Measurements from ENCODE around the gene TNFRSF21. TPM values are rescaled to one million over a fixed set of nuclear protein-coding genes. Genes with fewer than 3 reads are reported as not detected.

Gene TNFRSF21
- total and polyA plus RNA-seq, 2 of the 8 experiments (the other 6 are each of a cell fraction or from before 2014, with no cell fraction given) = 16.4 to 52.7 TPM

DNA sequence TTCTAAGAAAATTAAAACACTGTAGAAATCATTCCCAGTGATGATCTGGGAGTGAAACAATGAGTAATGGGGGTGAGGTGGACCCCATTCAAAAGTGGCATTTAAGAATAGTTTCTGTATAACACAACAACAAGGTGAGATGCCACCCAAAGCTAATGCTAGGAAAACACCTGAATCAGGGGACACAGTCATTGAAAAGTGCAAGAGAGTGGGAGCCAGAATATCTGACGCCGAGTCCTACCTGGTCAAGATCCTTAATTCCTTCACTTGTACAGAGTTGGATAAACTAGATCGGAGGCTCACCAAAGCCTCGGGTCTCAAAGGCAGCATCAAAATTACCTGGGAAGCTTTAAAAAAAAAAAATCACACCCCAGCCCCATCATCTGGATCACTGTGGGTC lies 17.7 kb downstream of the TNFRSF21 start:
- Histone ChIP-seq H3K9me3 (ENCODE audit: insufficient read depth in 2 of 2, low read depth in 1 of 2, low read length in 1 of 2) (no peaks in the 10 kb centered on the region), H4K8ac (ENCODE audit: extremely low read depth, insufficient read depth, low read length) (no peak overlapping the region), H2BK5ac (ENCODE audit: low read depth, low read length) (no peak overlapping the region), H3K23me2 (ENCODE audit: low read depth, low read length) (no peaks in the 10 kb centered on the region), H3K79me2 (ENCODE audit: control insufficient read depth in 1 of 2, insufficient read depth in 2 of 2, low read length in 2 of 2) (peaks cover 14 to 92% of the 10 kb centered on the region in 2 experiments), H2AK5ac (ENCODE audit: low read depth, low read length) (no peak overlapping the region), H3K4me2 (ENCODE audit: insufficient read depth in 1 of 2, low read depth in 2 of 2, low read length in 2 of 2) (no peak overlapping the region), H3K18ac (ENCODE audit: extremely low read depth, low read length) (no peak overlapping the region), H3K14ac (ENCODE audit: insufficient read length) (no peak overlapping the region), H3K23ac (ENCODE audit: insufficient read length) (no peak overlapping the region), H3K27me3 (replicated peaks in 1 of 4; ENCODE audit: control insufficient read depth in 3 of 4, extremely low read depth in 1 of 4, insufficient read depth in 3 of 4, low read length in 3 of 4) (no peaks in the 10 kb centered on the region), H2BK120ac (replicated peaks; ENCODE audit: low read depth, low read length) (no peak overlapping the region), H4K91ac (replicated peaks; ENCODE audit: insufficient read length, low read length) (no peak overlapping the region), H2BK20ac (ENCODE audit: low read length) (no peak overlapping the region), H2BK15ac (ENCODE audit: low read length) (no peak overlapping the region), H3K4me1 (replicated peaks in 1 of 4; ENCODE audit: control insufficient read depth in 3 of 4, insufficient read depth in 4 of 4, low read length in 3 of 4) (peaks cover 2 to 32% (median 11%) of the 10 kb centered on the region in 4 experiments; a peak in 4 of 7 replicates), H2BK12ac (ENCODE audit: low read depth, low read length) (no peak overlapping the region), H3K36me3 (ENCODE audit: control insufficient read depth in 2 of 4, insufficient read depth in 4 of 4, low read length in 3 of 4) (no peaks in the 10 kb centered on the region), H3K79me1 (ENCODE audit: low read depth, low read length) (peaks cover 6% of the 10 kb centered on the region), H3K27ac (ENCODE audit: low read depth, low read length) (no peak overlapping the region), H3K4me3 (ENCODE audit: extremely low read depth in 1 of 4, insufficient read depth in 2 of 4, low read depth in 3 of 4, low read length in 4 of 4) (no peak overlapping the region), H3K56ac (replicated peaks; ENCODE audit: insufficient read length, low read depth, low read length) (no peak overlapping the region), H2AFZ (ENCODE audit: low read length) (no peak overlapping the region), H4K20me1 (replicated peaks in 1 of 2; ENCODE audit: control insufficient read depth in 1 of 2, insufficient read depth in 2 of 2, low read length in 2 of 2) (peaks cover 8 to 24% of the 10 kb centered on the region in 2 experiments), H3K4ac (replicated peaks; ENCODE audit: insufficient read length, low read depth, low read length) (no peak overlapping the region), H4K5ac (ENCODE audit: insufficient read length, low read depth, low read length) (no peak overlapping the region), H3K9ac (replicated peaks in 1 of 4; ENCODE audit: extremely low read depth in 1 of 4, low read depth in 3 of 4, low read length in 3 of 4) (no peak overlapping the region)
- ChIA-PET CTCF (ENCODE audit: partially characterized antibody) (interaction anchor here (0.7 kb wide), 1 partner anchor 26 kb away, joined by 3 read pairs; no protein-coding TSS in a partner anchor), POLR2A (ENCODE audit: partially characterized antibody) (interaction anchor here (1.6 kb wide), 1 partner anchor 10 kb away, joined by 6 read pairs; no protein-coding TSS in a partner anchor)
- DNase-seq (ENCODE audit: low read depth in 1 of 2, low spot score in 2 of 2) (no peak), FAIRE-seq (no peak)
- TF ChIP-seq SP4 (IDR thresholded peaks at IDR 0.05; ENCODE audit: low read length) (no peak), TCF12 (IDR thresholded peaks at IDR 0.05; ENCODE audit: low read depth, low read length) (no peak), POLR2AphosphoS5 (IDR thresholded peaks at IDR 0.05; ENCODE audit: low read depth, low read length) (no peak), RAD21 (IDR thresholded peaks at IDR 0.05 in 1 of 2, conservative IDR thresholded peaks at IDR 0.05 in 1 of 2; ENCODE audit: low read depth in 2 of 2, low read length in 2 of 2) (no peak), ATF2 (IDR thresholded peaks at IDR 0.05; ENCODE audit: low read length) (no peak), SP1 (IDR thresholded peaks at IDR 0.05; ENCODE audit: low read depth, low read length) (no peak), CREB1 (IDR thresholded peaks at IDR 0.05) (no peak), CBX8 (IDR thresholded peaks at IDR 0.05; ENCODE audit: borderline replicate concordance, low read depth, low read length) (no peak), PHF8 (conservative IDR thresholded peaks at IDR 0.05; ENCODE audit: low read depth, low read length) (no peak), GABPA (IDR thresholded peaks at IDR 0.05; ENCODE audit: borderline replicate concordance, insufficient read depth, low read length) (no peak)
- TF ChIP-seq, protein P1, sequence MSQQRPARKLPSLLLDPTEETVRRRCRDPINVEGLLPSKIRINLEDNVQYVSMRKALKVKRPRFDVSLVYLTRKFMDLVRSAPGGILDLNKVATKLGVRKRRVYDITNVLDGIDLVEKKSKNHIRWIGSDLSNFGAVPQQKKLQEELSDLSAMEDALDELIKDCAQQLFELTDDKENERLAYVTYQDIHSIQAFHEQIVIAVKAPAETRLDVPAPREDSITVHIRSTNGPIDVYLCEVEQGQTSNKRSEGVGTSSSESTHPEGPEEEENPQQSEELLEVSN (IDR thresholded peaks at IDR 0.05) = no peak
- 90% methylated on average over 4 of the region's 4 CpGs; no CpG with 5 or more reads in 1 of the 2 experiments for WGBS, 2 experiments (ENCODE audit: extremely low coverage in 1 of 2, insufficient coverage in 1 of 2, insufficient read length in 1 of 2, insufficient replicate concordance in 2 of 2, low coverage in 1 of 2, low lambda C conversion rate in 2 of 2, missing lambda C conversion rate in 1 of 2)
